Rectal smooth muscle tissue (tissue), 1 donor: ENCODE measurements around the gene PRKCE.

Experiments used
- H3K27ac ChIP-seq: one replicate; pipeline ENCODE4 v1.7.0; 2013; ENCODE audit warnings: low read depth, low read length, inconsistent platforms
- H3K27me3 ChIP-seq: one replicate; pipeline ENCODE4 v1.7.0; 2013; ENCODE audit warnings: low read length; ENCODE audit not compliant: control insufficient read depth, insufficient read depth
- H3K36me3 ChIP-seq: one replicate; pipeline ENCODE4 v1.7.0; 2013; ENCODE audit warnings: low read length; ENCODE audit not compliant: control insufficient read depth, insufficient read depth
- H3K4me1 ChIP-seq: one replicate; pipeline ENCODE4 v1.7.0; 2013; ENCODE audit warnings: low read length; ENCODE audit not compliant: control insufficient read depth, insufficient read depth
- H3K4me3 ChIP-seq: one replicate; pipeline ENCODE4 v1.7.0; 2013; ENCODE audit warnings: low read length
- H3K9ac ChIP-seq: one replicate; pipeline ENCODE4 v1.7.0; 2013; ENCODE audit warnings: low read length

The PRKCE gene

GRCh38 chr2:45616658-45617411, 34.6 kb upstream of the PRKCE start:
- H3K36me3 ChIP-seq = no peaks in the 10 kb centered on the region
- no peaks in the 10 kb centered on the region for H3K27me3 ChIP-seq
- no peak overlapping the region for H3K27ac ChIP-seq
- H3K9ac ChIP-seq = no peak overlapping the region
- no peaks in the 10 kb centered on the region for H3K4me1 ChIP-seq
- no peak overlapping the region for H3K4me3 ChIP-seq

- Histone ChIP-seq H3K27me3 (no peaks in the 10 kb centered on the region), H3K27ac (no peak overlapping the region), H3K4me1 (no peaks in the 10 kb centered on the region), H3K36me3 (no peaks in the 10 kb centered on the region), H3K4me3 (no peak overlapping the region), H3K9ac (no peak overlapping the region)
Measured at GRCh38 chr2:45617496-45617895, 34.0 kb upstream of the PRKCE start.

- H3K4me3 ChIP-seq = no peak overlapping the region
- no peak overlapping the region for H3K27ac ChIP-seq
- H3K9ac ChIP-seq = no peak overlapping the region
- H3K4me1 ChIP-seq = no peaks in the 10 kb centered on the region
- no peaks in the 10 kb centered on the region for H3K27me3 ChIP-seq
- no peaks in the 10 kb centered on the region for H3K36me3 ChIP-seq
Measured at GRCh38 chr2:45622336-45623075, 29.0 kb upstream of the PRKCE start.

- H3K9ac ChIP-seq = no peak overlapping the region
- no peaks in the 10 kb centered on the region for H3K36me3 ChIP-seq
- H3K4me3 ChIP-seq = no peak overlapping the region
- H3K27me3 ChIP-seq = no peaks in the 10 kb centered on the region
- no peak overlapping the region for H3K27ac ChIP-seq
- H3K4me1 ChIP-seq = no peaks in the 10 kb centered on the region
Measured at GRCh38 chr2:45623098-45623497, 28.4 kb upstream of the PRKCE start.

- Histone ChIP-seq H3K36me3 (no peaks in the 10 kb centered on the region), H3K4me3 (no peak overlapping the region), H3K27ac (no peak overlapping the region), H3K27me3 (no peaks in the 10 kb centered on the region), H3K4me1 (no peaks in the 10 kb centered on the region), H3K9ac (no peak overlapping the region)
Measured at GRCh38 chr2:45625824-45626223, 25.7 kb upstream of the PRKCE start.

- H3K9ac ChIP-seq = no peak overlapping the region
- no peaks in the 10 kb centered on the region for H3K27me3 ChIP-seq
- H3K4me3 ChIP-seq = no peak overlapping the region
- no peaks in the 10 kb centered on the region for H3K36me3 ChIP-seq
- no peak overlapping the region for H3K27ac ChIP-seq
- H3K4me1 ChIP-seq = no peaks in the 10 kb centered on the region
Measured at GRCh38 chr2:45626387-45627221, 24.9 kb upstream of the PRKCE start.

GRCh38 chr2:45627911-45628310, 23.6 kb upstream of the PRKCE start:
- H3K27me3 ChIP-seq = no peaks in the 10 kb centered on the region
- no peak overlapping the region for H3K27ac ChIP-seq
- H3K9ac ChIP-seq = no peak overlapping the region
- no peaks in the 10 kb centered on the region for H3K36me3 ChIP-seq
- no peaks in the 10 kb centered on the region for H3K4me1 ChIP-seq
- H3K4me3 ChIP-seq = no peak overlapping the region

- Histone ChIP-seq H3K27me3 (no peaks in the 10 kb centered on the region), H3K9ac (no peak overlapping the region), H3K4me3 (no peak overlapping the region), H3K4me1 (no peaks in the 10 kb centered on the region), H3K36me3 (no peaks in the 10 kb centered on the region), H3K27ac (no peak overlapping the region)
Measured at GRCh38 chr2:45629971-45630370, 21.5 kb upstream of the PRKCE start.

GRCh38 chr2:45631319-45631718, 20.2 kb upstream of the PRKCE start:
- no peaks in the 10 kb centered on the region for H3K4me1 ChIP-seq
- H3K27me3 ChIP-seq = no peaks in the 10 kb centered on the region
- no peak overlapping the region for H3K27ac ChIP-seq
- H3K4me3 ChIP-seq = no peak overlapping the region
- H3K36me3 ChIP-seq = no peaks in the 10 kb centered on the region
- H3K9ac ChIP-seq = no peak overlapping the region

- Histone ChIP-seq H3K9ac (no peak overlapping the region), H3K4me3 (no peak overlapping the region), H3K27me3 (no peaks in the 10 kb centered on the region), H3K27ac (no peak overlapping the region), H3K36me3 (no peaks in the 10 kb centered on the region), H3K4me1 (no peaks in the 10 kb centered on the region)
Measured at GRCh38 chr2:45631955-45632354, 19.5 kb upstream of the PRKCE start.

- no peaks in the 10 kb centered on the region for H3K27me3 ChIP-seq
- H3K9ac ChIP-seq = no peak overlapping the region
- no peak overlapping the region for H3K27ac ChIP-seq
- H3K4me3 ChIP-seq = no peak overlapping the region
- H3K36me3 ChIP-seq = no peaks in the 10 kb centered on the region
- no peaks in the 10 kb centered on the region for H3K4me1 ChIP-seq
Measured at GRCh38 chr2:45634223-45634622, 17.3 kb upstream of the PRKCE start.

- Histone ChIP-seq H3K4me3 (no peak overlapping the region), H3K36me3 (no peaks in the 10 kb centered on the region), H3K27ac (no peak overlapping the region), H3K9ac (no peak overlapping the region), H3K27me3 (no peaks in the 10 kb centered on the region), H3K4me1 (no peaks in the 10 kb centered on the region)
Measured at GRCh38 chr2:45636008-45636407, 15.5 kb upstream of the PRKCE start.
